ENCODE data around the gene ENTPD2. TPM values are rescaled to one million over a fixed set of nuclear protein-coding genes. Genes with fewer than 3 reads are reported as not detected.

Gene ENTPD2
- total RNA-seq, 1 experiment from 2014 or later = 8.3 TPM

- TF ChIP-seq AFF4 (CRISPR knock-in tag; IDR thresholded peaks at IDR 0.05; ENCODE audit: borderline replicate concordance) (no peak), E2F5 (CRISPR knock-in tag; IDR thresholded peaks at IDR 0.05) (peak; percentile 78; the same call in 1 of the 2 replicates), USF1 (CRISPR knock-in tag; IDR thresholded peaks at IDR 0.05) (peak; percentile 90), TEAD1 (CRISPR knock-in tag; IDR thresholded peaks at IDR 0.05) (no peak; the same call in 1 of the 2 replicates), GRHL2 (CRISPR knock-in tag; IDR thresholded peaks at IDR 0.05; ENCODE audit: insufficient replicate concordance, severe bottlenecking) (no peak), PRRX2 (CRISPR knock-in tag; IDR thresholded peaks at IDR 0.05) (no peak), ATF6 (CRISPR knock-in tag; IDR thresholded peaks at IDR 0.05) (no peak), OVOL2 (CRISPR knock-in tag; IDR thresholded peaks at IDR 0.05; ENCODE audit: borderline replicate concordance) (no peak), ZNF416 (CRISPR knock-in tag; IDR thresholded peaks at IDR 0.05) (no peak), MYBL2 (CRISPR knock-in tag; IDR thresholded peaks at IDR 0.05) (0 out of 2 replicates have a peak, but pooled peaks have one; percentile 90), ZBTB21 (CRISPR knock-in tag; IDR thresholded peaks at IDR 0.05; ENCODE audit: borderline replicate concordance) (peak; percentile 29; the same call in 1 of the 2 replicates), FOXJ3 (CRISPR knock-in tag; IDR thresholded peaks at IDR 0.05; ENCODE audit: borderline replicate concordance) (no peak), ETV6 (CRISPR knock-in tag; IDR thresholded peaks at IDR 0.05) (peak; percentile 81), ELF4 (CRISPR knock-in tag; IDR thresholded peaks at IDR 0.05; ENCODE audit: low read depth) (no peak)
Observed at GRCh38 chr9:137086531-137087408, 32.9 kb upstream of the ENTPD2 start, which contains the start of gene MAN1B1 (continued).

- peaks cover 9% of the 10 kb centered on the region for H3K27me3 Mint-ChIP-seq (ENCODE audit: low read depth)
- H3K36me3 Mint-ChIP-seq = peaks cover 6% of the 10 kb centered on the region
- peaks cover 16% of the 10 kb centered on the region for H3K4me1 Mint-ChIP-seq
- ChIA-PET CTCF (interaction anchor here (0.6 to 8.7 kb wide), 21 partner anchors 8 to 337 kb away, joined by 3 to 177 read pairs (median 7); partner anchors contain the start of genes EXD3, NOXA1, NPDC1 and NRARP), POLR2A (interaction anchor here (1.0 to 2.2 kb wide), 10 partner anchors 9 to 156 kb away, joined by 3 to 21 read pairs (median 4); partner anchors contain the start of genes LRRC26, SAPCD2, TPRN and TUBB4B)
- H3K9me3 Mint-ChIP-seq = no peaks in the 10 kb centered on the region
- H3K4me3 Mint-ChIP-seq = peak overlapping the region; percentile 84
- H3K27ac Mint-ChIP-seq = peak overlapping the region; percentile 89; the same call in 1 of the 2 replicates
- TF ChIP-seq KAT7 (CRISPR knock-in tag; IDR thresholded peaks at IDR 0.05; ENCODE audit: borderline replicate concordance) = 0 out of 2 replicates have a peak, but pooled peaks have one; percentile 8
- TF ChIP-seq SMAD3 (CRISPR knock-in tag; IDR thresholded peaks at IDR 0.05; ENCODE audit: borderline replicate concordance) = peak; percentile 29; the same call in 1 of the 2 replicates
- TF ChIP-seq NR3C1 (CRISPR knock-in tag; conservative IDR thresholded peaks at IDR 0.05; ENCODE audit: low read depth) = no peak
- TF ChIP-seq ZNF121 (CRISPR knock-in tag; IDR thresholded peaks at IDR 0.05) = no peak
- no peak for TF ChIP-seq JAZF1 (CRISPR knock-in tag; IDR thresholded peaks at IDR 0.05)
- 0 out of 2 replicates have a peak, but pooled peaks have one; percentile 8 for TF ChIP-seq FOXP4 (CRISPR knock-in tag; IDR thresholded peaks at IDR 0.05)
- ATAC-seq (peak; percentile 2), DNase-seq (ENCODE audit: low spot score) (peak; percentile 36)
Observed at GRCh38 chr9:137085920-137086530, 32.2 kb upstream of the ENTPD2 start.
